ENCODE data around the gene CHI3L1. TPM values are rescaled to one million over a fixed set of nuclear protein-coding genes. Genes with fewer than 3 reads are reported as not detected.

Gene CHI3L1
- total RNA-seq, 1 donor from 2014 or later: not detected

DNA sequence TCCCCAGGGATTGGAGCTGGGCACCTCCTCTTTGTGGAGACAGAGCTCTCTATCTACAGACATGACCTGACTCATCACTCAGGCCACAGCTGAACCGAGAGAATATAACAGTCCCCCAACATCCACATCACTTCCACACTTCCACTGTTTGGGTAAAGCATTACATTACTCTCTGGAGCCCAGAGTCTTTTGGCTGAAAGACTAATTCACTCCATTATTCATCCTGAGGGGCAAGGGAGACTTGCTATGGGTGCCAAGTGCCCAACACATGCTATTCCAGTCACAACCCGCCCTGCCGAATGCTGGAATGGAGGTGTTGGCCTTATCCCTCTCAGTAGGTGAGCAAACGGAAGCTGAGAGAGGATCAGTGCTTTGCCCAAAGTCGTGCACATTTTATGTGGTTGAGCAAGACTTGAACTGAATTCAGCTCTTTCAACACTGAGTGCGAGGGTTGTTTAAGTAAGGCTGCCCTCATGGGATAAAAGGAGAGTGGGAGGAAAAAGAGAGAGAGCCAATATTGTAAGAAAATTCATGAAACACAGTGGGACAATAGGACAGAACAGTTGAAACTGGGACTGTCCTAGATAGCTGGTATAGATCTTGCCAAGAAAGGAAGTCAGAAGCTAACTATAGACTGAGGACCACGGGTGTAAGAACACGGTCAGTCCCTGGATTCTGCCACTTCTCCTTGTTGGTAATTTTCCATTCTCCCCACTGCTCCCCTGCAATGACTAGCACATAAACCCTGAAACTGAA is 13.5 kb upstream of the CHI3L1 start:
- H3K4me3 Mint-ChIP-seq (ENCODE audit: low read depth): no peak overlapping the region
- no peak for DNase-seq (ENCODE audit: low spot score, unreplicated experiment)
- no peaks in the 10 kb centered on the region for H3K4me1 Mint-ChIP-seq (ENCODE audit: low read depth)
- H3K27ac Mint-ChIP-seq: no peak overlapping the region
- H3K36me3 Mint-ChIP-seq (ENCODE audit: insufficient read depth): no peaks in the 10 kb centered on the region
- TF ChIP-seq, protein P1, sequence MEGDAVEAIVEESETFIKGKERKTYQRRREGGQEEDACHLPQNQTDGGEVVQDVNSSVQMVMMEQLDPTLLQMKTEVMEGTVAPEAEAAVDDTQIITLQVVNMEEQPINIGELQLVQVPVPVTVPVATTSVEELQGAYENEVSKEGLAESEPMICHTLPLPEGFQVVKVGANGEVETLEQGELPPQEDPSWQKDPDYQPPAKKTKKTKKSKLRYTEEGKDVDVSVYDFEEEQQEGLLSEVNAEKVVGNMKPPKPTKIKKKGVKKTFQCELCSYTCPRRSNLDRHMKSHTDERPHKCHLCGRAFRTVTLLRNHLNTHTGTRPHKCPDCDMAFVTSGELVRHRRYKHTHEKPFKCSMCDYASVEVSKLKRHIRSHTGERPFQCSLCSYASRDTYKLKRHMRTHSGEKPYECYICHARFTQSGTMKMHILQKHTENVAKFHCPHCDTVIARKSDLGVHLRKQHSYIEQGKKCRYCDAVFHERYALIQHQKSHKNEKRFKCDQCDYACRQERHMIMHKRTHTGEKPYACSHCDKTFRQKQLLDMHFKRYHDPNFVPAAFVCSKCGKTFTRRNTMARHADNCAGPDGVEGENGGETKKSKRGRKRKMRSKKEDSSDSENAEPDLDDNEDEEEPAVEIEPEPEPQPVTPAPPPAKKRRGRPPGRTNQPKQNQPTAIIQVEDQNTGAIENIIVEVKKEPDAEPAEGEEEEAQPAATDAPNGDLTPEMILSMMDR (IDR thresholded peaks at IDR 0.05; ENCODE audit: unreplicated experiment): no peak
- H3K9me3 Mint-ChIP-seq (ENCODE audit: low read depth): no peaks in the 10 kb centered on the region
- H3K27me3 Mint-ChIP-seq: peaks cover 81% of the 10 kb centered on the region

DNA sequence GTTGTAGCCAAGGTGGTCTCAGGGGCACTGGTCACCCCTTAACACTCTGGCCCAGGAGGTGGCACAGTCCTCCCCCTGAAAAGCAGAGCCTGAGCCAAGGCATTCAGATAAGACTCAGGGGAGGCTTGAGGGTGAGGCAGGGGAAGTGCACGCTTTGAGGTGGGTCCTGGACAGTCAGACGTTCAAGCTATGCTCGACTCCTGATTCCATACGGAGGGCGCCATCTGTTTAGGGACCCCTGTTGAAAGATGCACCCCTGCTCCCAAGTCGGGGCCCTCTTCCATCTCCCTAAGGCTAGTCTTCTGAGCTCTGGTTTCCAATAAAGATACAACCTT is 12.9 kb upstream of the CHI3L1 start:
- DNase-seq (ENCODE audit: low spot score, unreplicated experiment): no peak
- Mint-ChIP-seq H3K4me3 (ENCODE audit: low read depth) (no peak overlapping the region), H3K9me3 (ENCODE audit: low read depth) (no peaks in the 10 kb centered on the region), H3K27ac (no peak overlapping the region), H3K36me3 (ENCODE audit: insufficient read depth) (no peaks in the 10 kb centered on the region), H3K27me3 (peaks cover 76% of the 10 kb centered on the region), H3K4me1 (ENCODE audit: low read depth) (no peaks in the 10 kb centered on the region)
- TF ChIP-seq, protein P1 (IDR thresholded peaks at IDR 0.05; ENCODE audit: unreplicated experiment): no peak

DNA sequence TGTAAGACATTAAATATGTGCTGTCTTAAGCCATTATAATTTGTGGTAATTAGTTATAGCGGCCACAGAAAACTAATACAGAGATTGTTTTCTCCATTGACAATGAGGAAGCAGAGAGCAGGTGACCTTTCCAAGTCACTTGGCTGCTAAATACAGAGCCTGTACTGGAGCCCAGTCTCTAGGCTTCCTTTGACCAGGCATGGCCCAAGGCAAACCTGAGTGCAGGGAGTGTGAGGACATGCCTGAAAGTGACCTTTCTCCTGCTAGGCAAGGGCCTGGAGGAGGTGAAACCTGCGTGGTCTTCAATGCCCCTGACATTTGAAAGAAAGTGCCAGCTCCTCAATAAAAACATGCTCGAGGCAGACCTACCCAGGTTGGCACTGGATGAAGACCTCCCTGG is 12.5 kb upstream of the CHI3L1 start:
- H3K4me3 Mint-ChIP-seq (ENCODE audit: low read depth): no peak overlapping the region
- H3K4me1 Mint-ChIP-seq (ENCODE audit: low read depth): no peaks in the 10 kb centered on the region
- H3K36me3 Mint-ChIP-seq (ENCODE audit: insufficient read depth): no peaks in the 10 kb centered on the region

DNA sequence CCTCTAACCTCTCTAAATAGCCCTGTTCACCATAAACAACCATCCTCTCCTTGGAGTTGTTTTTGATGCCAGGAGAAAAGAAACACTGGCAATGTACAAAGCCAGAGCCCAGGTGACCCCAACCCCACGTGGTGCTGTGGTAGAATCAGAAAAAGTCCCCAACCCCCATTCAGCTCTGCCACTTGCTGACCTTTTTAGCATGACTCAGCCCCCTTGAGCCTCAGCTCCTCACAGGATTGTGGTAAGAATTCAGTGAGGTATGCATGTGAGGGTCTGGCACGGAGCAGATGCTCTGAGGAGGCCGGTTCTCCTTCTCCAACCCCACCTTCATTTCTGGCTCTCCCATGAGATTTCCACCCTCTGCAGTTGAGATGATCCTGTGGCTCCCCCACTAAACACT is 11.1 kb upstream of the CHI3L1 start:
- no peak for DNase-seq (ENCODE audit: low spot score, unreplicated experiment)
- Mint-ChIP-seq H3K4me3 (ENCODE audit: low read depth) (no peak overlapping the region), H3K9me3 (ENCODE audit: low read depth) (no peaks in the 10 kb centered on the region), H3K4me1 (ENCODE audit: low read depth) (no peaks in the 10 kb centered on the region), H3K36me3 (ENCODE audit: insufficient read depth) (no peaks in the 10 kb centered on the region), H3K27me3 (peaks cover 66% of the 10 kb centered on the region), H3K27ac (no peak overlapping the region)
- TF ChIP-seq, protein P1 (IDR thresholded peaks at IDR 0.05; ENCODE audit: unreplicated experiment): no peak

More for the DNA sequence above, 12.5 kb upstream of the CHI3L1 start:
- TF ChIP-seq, protein P1 (IDR thresholded peaks at IDR 0.05; ENCODE audit: unreplicated experiment): no peak
- Mint-ChIP-seq H3K27me3 (peaks cover 78% of the 10 kb centered on the region), H3K9me3 (ENCODE audit: low read depth) (no peaks in the 10 kb centered on the region), H3K27ac (no peak overlapping the region)
- no peak for DNase-seq (ENCODE audit: low spot score, unreplicated experiment)

DNA sequence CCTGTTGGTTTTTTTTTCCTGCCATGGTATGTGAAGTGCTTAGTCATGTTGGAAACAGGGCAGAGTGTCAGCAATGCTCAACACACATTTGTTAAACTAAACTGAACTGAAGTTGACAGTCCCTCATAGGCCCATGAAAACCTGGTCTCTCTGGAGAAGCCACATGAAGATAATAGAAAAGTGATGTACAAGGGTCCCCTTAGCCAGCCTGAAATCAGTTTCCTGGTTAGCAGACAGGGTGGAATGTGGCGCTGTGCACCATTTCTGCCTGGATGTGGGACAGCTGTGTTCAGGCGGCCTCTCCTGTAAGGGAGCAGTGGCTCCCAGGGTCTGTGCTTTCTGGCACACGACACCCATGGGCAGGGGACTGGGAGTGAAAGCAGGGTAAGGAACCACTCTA is 9.9 kb upstream of the CHI3L1 start:
- H3K27ac Mint-ChIP-seq: no peak overlapping the region
- TF ChIP-seq, protein P1 (IDR thresholded peaks at IDR 0.05; ENCODE audit: unreplicated experiment): no peak
- H3K4me1 Mint-ChIP-seq (ENCODE audit: low read depth): no peaks in the 10 kb centered on the region
- peaks cover 69% of the 10 kb centered on the region for H3K27me3 Mint-ChIP-seq
- H3K9me3 Mint-ChIP-seq (ENCODE audit: low read depth): no peaks in the 10 kb centered on the region
- H3K4me3 Mint-ChIP-seq (ENCODE audit: low read depth): no peak overlapping the region
- no peaks in the 10 kb centered on the region for H3K36me3 Mint-ChIP-seq (ENCODE audit: insufficient read depth)
- DNase-seq (ENCODE audit: low spot score, unreplicated experiment): no peak
